MCF 10A (cell line): ENCODE results near the gene IMMP2L. TPM values are rescaled to one million over a fixed set of nuclear protein-coding genes. Genes with fewer than 3 reads are reported as not detected.
"Not testable (repeated sequence)": the region's sequence is repeated elsewhere in the genome, so short reads cannot be mapped to it uniquely, and the experiment has no call there.

Experiments
- BruUV-seq: library from RNA; stranded (reverse); fragments of 400-500 nt; replicated peaks from 2 replicates; lab custom pipeline; 2021; lab: Mats Ljungman, UMichigan
- CTCF ChIA-PET: fragments of 300-600 bp; sonication (Branson Sonifier 250); formaldehyde crosslinking; extraction: SDS; loops from one replicate; lab custom pipeline; 2021; ENCODE audit warnings: antibody characterized with exemption, inconsistent platforms; lab: Yijun Ruan, JAX
- POLR2A ChIA-PET: fragments of 300-600, 350-650 bp; sonication (Branson Sonifier 250); formaldehyde crosslinking; extraction: SDS; loops from one replicate; lab custom pipeline; 2020; ENCODE audit warnings: antibody characterized with exemption, inconsistent platforms; lab: Yijun Ruan, JAX
- DNase-seq: peaks from one replicate; pipeline ENCODE4 v3.0.0-alpha.2; 2018; ENCODE audit not compliant: unreplicated experiment
- H3K27ac Mint-ChIP-seq: one replicate; pipeline ENCODE4 v1.8.0; 2022; ENCODE audit warnings: mild to moderate bottlenecking, low read depth, mixed read lengths; ENCODE audit not compliant: unreplicated experiment
- H3K27me3 Mint-ChIP-seq: one replicate; pipeline ENCODE4 v1.8.0; 2022; ENCODE audit warnings: mixed read lengths; ENCODE audit not compliant: insufficient read depth, unreplicated experiment
- H3K36me3 Mint-ChIP-seq: one replicate; pipeline ENCODE4 v1.8.0; 2022; ENCODE audit warnings: mild to moderate bottlenecking, moderate library complexity, mixed read lengths; ENCODE audit not compliant: insufficient read depth, unreplicated experiment
- H3K4me1 Mint-ChIP-seq: one replicate; pipeline ENCODE4 v1.8.0; 2022; ENCODE audit warnings: mixed read lengths; ENCODE audit not compliant: insufficient read depth, unreplicated experiment
- H3K4me3 Mint-ChIP-seq: one replicate; pipeline ENCODE4 v1.8.0; 2022; ENCODE audit warnings: mild to moderate bottlenecking, moderate library complexity, mixed read lengths; ENCODE audit not compliant: unreplicated experiment
- H3K9me3 Mint-ChIP-seq: one replicate; pipeline ENCODE4 v1.8.0; 2022; ENCODE audit warnings: mixed read lengths; ENCODE audit not compliant: unreplicated experiment
- CTCF ChIP-seq: fragments of 200-600 bp; IDR thresholded peaks from one replicate; pipeline ENCODE4 v1.8.0; 2022; ENCODE audit warnings: antibody characterized with exemption, mild to moderate bottlenecking; ENCODE audit not compliant: unreplicated experiment
- intact Hi-C: fragments of 100-400 bp; cut with micrococcal nuclease; formaldehyde crosslinking; loops from 2 replicates; pipeline ENCODE4 v1.14.1; 2022
- total RNA-seq: library from RNA; stranded (reverse); gene quantifications from 2 replicates; pipeline ENCODE4 v1.2.3, GENCODE V29; 2022

Gene IMMP2L
- total RNA-seq, 1 experiment from 2014 or later, result 23.7 TPM

- TF ChIP-seq CTCF, result no peak
- Mint-ChIP-seq H3K27me3 (no peaks in the 10 kb centered on the region), H3K27ac (no peak overlapping the region), H3K36me3 (no peaks in the 10 kb centered on the region), H3K4me1 (no peaks in the 10 kb centered on the region), H3K9me3 (no peaks in the 10 kb centered on the region), H3K4me3 (no peak overlapping the region)
- ChIA-PET POLR2A (no interaction called here), CTCF (interaction anchor here (1.6 kb wide), 1 partner anchor 9 kb away, joined by 3 read pairs; no protein-coding TSS in a partner anchor)
- peak; percentile 30 for DNase-seq
- intact Hi-C loops, result no loop called here
- BruUV-seq, result no TSS peak
Measured at GRCh38 chr7:111588065-111588433, 25.8 kb upstream of the IMMP2L start.

GRCh38 chr7:111587410-111588064 is 25.2 kb upstream of the IMMP2L start:
- POLR2A ChIA-PET, result no interaction called here
- no peak for DNase-seq

GRCh38 chr7:111586711-111587409 is 24.6 kb upstream of the IMMP2L start:
- no peaks in the 10 kb centered on the region for H3K27me3 Mint-ChIP-seq
- H3K9me3 Mint-ChIP-seq, result no peaks in the 10 kb centered on the region
- no peaks in the 10 kb centered on the region for H3K4me1 Mint-ChIP-seq
- intact Hi-C loops, result no loop called here
- H3K36me3 Mint-ChIP-seq, result no peaks in the 10 kb centered on the region
- peak overlapping the region; percentile 55 for H3K27ac Mint-ChIP-seq
- no peak for TF ChIP-seq CTCF
- ChIA-PET POLR2A (interaction anchor here (0.7 kb wide), 1 partner anchor 1468 kb away, joined by 3 read pairs; no protein-coding TSS in a partner anchor), CTCF (interaction anchor here (0.5 to 1.6 kb wide), 2 partner anchors 8 to 78 kb away, joined by 3 read pairs; no protein-coding TSS in a partner anchor)
- H3K4me3 Mint-ChIP-seq, result no peak overlapping the region
- no TSS peak for BruUV-seq
- DNase-seq, result no peak

More at GRCh38 chr7:111587410-111588064, 25.2 kb upstream of the IMMP2L start:
- Mint-ChIP-seq H3K36me3 (no peaks in the 10 kb centered on the region), H3K27ac (no peak overlapping the region), H3K27me3 (no peaks in the 10 kb centered on the region), H3K9me3 (no peaks in the 10 kb centered on the region), H3K4me3 (no peak overlapping the region), H3K4me1 (no peaks in the 10 kb centered on the region)
- intact Hi-C loops, result no loop called here
- TF ChIP-seq CTCF, result no peak
- CTCF ChIA-PET, result interaction anchor here (0.5 to 1.6 kb wide), 2 partner anchors 9 to 79 kb away, joined by 3 read pairs; no protein-coding TSS in a partner anchor
- no TSS peak for BruUV-seq

- intact Hi-C loops, H3K4me1 Mint-ChIP-seq, H3K4me3 Mint-ChIP-seq, H3K27ac Mint-ChIP-seq, H3K9me3 Mint-ChIP-seq, H3K36me3 Mint-ChIP-seq, DNase-seq, BruUV-seq, POLR2A ChIA-PET, H3K27me3 Mint-ChIP-seq: not testable (repeated sequence)
- CTCF ChIA-PET, result interaction anchor here (1.0 kb wide), 1 partner anchor 16 kb away, joined by 3 read pairs; no protein-coding TSS in a partner anchor
Measured at GRCh38 chr7:111581784-111582488, 19.6 kb upstream of the IMMP2L start.

GRCh38 chr7:111581207-111581606 is 18.9 kb upstream of the IMMP2L start:
- H3K4me3 Mint-ChIP-seq, H3K27ac Mint-ChIP-seq, BruUV-seq, H3K36me3 Mint-ChIP-seq, intact Hi-C loops, H3K27me3 Mint-ChIP-seq, POLR2A ChIA-PET, H3K4me1 Mint-ChIP-seq, H3K9me3 Mint-ChIP-seq, DNase-seq: not testable (repeated sequence)
- CTCF ChIA-PET, result interaction anchor here (1.0 kb wide), 1 partner anchor 16 kb away, joined by 3 read pairs; no protein-coding TSS in a partner anchor
